Activated CD4-positive, alpha-beta T cell treated with anti-CD3 and anti-CD28 coated beads, Interleukin-2, amount 50 U/mL, for 4 hours (primary cell): ENCODE measurements around the gene KIF27.
"Not testable (repeated sequence)": the region's sequence is repeated elsewhere in the genome, so short reads cannot be mapped to it uniquely, and the experiment has no call there.

ENCODE experiments used
- DNase-seq, 2 experiments: peaks; one replicate each; pipeline ENCODE4 v3.0.0-alpha.2; 2020

Gene KIF27, protein sequence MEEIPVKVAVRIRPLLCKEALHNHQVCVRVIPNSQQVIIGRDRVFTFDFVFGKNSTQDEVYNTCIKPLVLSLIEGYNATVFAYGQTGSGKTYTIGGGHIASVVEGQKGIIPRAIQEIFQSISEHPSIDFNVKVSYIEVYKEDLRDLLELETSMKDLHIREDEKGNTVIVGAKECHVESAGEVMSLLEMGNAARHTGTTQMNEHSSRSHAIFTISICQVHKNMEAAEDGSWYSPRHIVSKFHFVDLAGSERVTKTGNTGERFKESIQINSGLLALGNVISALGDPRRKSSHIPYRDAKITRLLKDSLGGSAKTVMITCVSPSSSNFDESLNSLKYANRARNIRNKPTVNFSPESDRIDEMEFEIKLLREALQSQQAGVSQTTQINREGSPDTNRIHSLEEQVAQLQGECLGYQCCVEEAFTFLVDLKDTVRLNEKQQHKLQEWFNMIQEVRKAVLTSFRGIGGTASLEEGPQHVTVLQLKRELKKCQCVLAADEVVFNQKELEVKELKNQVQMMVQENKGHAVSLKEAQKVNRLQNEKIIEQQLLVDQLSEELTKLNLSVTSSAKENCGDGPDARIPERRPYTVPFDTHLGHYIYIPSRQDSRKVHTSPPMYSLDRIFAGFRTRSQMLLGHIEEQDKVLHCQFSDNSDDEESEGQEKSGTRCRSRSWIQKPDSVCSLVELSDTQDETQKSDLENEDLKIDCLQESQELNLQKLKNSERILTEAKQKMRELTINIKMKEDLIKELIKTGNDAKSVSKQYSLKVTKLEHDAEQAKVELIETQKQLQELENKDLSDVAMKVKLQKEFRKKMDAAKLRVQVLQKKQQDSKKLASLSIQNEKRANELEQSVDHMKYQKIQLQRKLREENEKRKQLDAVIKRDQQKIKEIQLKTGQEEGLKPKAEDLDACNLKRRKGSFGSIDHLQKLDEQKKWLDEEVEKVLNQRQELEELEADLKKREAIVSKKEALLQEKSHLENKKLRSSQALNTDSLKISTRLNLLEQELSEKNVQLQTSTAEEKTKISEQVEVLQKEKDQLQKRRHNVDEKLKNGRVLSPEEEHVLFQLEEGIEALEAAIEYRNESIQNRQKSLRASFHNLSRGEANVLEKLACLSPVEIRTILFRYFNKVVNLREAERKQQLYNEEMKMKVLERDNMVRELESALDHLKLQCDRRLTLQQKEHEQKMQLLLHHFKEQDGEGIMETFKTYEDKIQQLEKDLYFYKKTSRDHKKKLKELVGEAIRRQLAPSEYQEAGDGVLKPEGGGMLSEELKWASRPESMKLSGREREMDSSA (N-terminal part only)

DNA sequence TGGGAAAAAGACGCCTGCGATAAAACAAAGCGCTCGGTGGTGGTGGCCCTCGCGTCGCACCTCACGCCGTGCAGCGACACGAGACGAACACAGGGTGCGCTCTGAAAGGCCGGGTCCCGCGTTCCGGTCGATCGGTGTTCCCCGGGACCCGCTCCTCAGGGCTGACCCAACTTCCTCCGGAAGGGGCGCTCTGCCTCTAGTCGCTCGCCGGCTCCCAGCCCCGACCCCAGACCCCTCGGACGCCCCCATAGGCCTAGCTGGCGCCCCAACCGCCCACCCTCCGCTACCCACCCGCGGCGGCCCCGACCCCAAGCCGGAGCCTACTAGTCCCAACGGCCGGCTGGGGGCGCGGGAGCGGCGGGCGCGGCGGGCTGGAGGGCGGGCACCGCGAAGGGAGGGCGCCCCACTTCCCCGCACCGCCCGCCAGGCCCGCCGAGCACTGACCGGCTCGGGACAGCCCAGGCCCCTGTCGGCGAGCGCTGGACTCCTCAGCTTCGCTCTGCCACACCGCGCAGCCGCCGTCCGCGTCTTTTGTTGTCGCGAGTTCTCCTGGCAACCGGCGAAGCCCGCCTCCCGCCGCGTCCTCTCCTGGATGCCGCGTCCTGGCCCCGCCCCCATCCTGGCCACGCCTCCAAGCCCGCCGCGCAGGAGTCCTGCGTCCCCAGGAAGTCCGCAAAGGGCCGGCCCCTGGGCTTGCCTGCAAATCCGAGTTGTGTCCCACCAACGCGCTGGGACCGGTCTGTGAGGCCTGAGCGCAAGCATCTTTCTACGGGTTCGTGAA, at the start of gene KIF27:
Gene KIF27 (minus strand): TSS at position 506 of the 781 bp plus-strand sequence. CDS start 5,841 bp downstream, outside the sequence.
- DNase-seq = peak; percentile 91 to 92

DNA sequence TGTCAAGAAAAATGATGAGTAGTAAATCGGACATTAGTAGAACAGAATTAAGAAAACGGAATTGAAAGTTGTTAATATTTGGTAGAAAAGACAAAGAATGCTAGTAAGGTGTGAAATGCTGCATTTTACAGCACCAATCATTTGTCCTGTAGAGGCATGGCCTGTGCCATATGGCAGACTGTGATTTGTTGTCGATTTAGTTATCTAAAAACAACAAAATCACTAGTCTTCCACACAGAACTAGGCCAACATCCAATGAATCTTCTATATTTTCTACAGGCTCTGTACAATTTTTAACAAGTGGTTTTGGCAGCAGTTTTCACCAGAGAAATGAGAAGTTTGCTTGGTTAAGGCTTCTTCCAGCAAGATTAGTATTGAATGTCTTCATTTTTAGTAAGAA, 48.4 kb upstream of the KIF27 start:
- DNase-seq = no peak

DNA sequence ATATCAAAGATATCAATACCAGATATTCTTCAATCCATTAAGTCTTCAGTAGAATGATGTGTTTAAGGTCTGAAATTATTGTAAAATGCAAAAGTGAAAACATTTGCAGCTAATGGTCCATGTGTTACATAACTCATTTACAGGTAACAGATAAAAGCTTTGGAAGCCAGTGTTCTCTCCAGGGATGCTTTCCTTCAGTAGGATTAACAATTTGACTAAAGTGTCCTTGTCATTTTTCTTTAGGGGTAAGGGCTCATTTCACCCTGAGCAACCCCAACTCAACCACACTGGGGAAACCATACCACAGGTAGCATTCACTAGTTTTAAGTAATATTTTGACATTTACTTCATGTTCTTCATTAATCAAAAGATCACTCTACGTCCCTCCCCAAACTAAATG, 45.8 kb upstream of the KIF27 start:
- DNase-seq = no peak

DNA sequence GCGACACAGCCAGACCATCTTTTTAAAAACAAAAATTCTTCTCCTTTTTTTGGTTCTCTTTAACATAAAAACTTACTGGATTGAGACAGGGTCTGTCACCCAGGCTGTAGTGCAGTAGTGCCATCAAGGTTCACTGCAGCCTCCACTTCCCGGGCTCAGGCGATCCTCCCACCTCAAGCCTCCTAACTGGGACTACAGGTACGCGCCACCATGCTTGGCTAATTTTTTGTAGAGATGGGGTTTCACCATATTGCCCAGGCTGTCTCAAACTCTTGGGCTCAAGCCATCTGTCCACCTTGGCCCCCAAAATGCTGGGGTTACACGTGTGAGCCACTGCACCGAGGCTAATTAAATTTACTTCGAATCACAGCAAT, 45.0 kb upstream of the KIF27 start:
- no peak for DNase-seq

DNA sequence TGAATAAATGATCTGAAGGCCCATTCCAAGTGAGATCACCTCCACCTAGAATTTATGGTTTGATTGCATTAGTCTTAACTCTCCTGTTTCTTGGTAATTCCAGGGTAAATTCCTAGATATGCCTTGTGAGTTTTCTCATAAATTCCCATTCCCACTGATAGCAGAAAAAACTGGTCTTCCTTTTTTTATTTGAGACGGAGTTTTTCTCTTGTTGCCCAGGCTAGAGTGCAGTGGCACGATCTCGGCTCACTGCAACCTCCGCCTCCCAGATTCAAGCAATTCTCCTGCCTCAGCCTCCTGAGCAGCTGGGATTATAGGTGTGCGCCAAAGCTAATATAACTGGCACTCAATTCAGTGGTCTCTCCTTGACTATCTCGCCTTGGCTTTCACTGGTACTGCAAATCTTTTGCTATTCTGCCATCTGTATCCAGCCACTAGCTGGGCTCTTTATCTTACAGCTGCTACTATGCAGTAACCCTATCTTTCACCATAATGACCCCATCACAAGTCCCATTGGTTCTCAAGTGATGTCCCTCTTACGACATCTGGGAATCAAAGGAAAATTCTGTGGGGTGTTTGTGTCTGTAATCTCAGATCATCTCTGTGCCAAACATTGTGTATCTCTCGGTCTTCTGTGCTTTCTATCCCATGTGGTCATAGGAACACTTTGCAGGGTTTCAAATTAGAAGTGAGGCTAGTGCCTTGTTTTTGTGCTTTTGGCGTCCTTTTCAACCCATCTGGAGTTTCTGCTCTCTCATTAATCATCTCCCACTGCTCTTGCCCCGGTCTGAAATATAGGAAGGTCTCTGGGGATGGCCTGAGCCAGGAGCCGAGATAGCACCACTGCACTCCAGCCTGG, 44.3 kb upstream of the KIF27 start:
- DNase-seq = no peak

DNA sequence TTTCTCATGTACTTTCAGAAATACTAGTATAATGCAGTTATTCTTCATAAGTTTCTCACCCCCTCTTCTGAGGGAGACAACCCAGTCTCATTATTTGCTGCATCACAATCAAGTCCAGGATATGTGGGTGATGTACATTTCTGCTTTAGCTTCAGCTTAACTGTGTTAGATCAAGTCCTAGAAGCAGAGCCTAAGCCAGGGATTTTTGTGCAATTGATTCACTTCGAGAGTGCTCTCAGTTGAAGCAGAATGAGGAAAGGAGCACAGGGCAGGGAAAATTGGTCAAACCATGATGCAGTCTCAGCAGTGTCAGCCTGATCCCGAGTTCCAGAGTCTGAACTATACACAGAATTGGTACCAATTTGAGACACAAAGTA, 43.7 kb upstream of the KIF27 start:
- no peak for DNase-seq

DNA sequence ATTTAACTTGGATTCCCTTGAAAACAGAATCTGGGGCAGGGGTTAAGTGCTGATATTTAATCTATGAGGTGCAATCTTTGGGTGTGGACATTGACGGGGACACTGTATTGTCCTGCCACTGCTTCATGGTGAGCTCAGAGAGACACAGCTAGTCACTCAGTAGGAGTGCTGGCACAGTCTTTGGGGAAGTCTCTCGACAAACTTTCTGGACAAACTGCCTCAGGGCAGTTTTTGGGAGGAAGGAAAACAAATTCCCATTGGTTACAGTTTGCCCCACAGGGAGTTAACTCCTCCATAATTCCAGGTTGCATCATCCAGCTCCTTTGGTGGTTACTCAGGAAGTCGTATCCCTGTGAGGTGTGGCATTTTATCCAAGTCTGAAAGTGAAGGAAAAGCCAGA, 40.9 kb upstream of the KIF27 start:
- DNase-seq = no peak

DNA sequence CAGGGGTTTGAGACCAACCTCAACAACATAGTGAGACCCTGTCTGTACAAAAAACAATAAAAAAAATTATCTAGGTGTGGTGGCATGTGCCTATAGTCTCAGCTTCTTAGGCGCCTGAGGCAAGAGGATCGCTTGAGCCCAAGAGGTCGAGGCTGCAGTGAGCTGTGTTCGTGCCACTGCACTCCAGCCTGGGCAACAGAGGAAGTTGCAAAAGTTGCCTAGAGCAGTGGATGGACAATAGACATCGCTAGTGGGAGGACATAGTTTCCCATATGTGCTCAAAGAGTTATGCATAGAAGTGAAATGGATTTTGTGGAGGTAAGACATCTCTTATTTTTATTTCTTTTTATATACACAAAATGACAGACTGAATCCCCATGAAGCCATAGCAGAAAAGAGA, 39.8 kb upstream of the KIF27 start:
- no peak for DNase-seq

DNA sequence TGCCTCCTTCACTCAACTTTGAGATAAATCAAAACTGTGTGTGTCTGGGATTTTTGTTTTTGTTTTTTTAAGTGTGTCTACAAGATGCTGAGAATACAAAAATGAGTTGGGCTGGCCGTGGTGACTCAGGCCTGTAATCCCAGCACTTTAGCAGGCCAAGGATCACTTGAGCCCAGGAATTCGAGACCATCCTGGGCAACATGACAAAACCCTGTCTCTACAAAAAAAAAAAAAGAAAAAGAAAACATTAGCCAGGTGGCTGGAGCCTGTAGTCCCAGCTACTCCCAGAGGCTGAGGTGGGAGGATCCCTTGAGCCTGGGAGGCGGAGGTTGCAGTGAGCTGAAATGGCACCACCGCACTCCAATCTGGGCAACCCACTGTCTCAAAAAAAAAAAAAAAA, 37.8 kb upstream of the KIF27 start:
- DNase-seq = no peak

DNA sequence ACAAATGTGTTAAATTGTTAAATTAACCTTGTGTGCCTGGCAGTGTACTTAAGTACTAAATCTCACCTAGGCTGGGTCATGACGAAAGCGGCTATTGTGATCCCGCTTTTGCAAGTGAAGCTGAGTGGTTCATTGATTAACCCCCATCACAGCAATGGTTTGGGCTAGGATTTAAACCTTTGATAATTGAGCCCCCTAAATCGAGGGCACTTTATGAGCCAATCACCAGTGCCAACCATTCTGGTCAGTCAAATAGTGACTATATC, 35.9 kb upstream of the KIF27 start:
- DNase-seq = no peak

DNA sequence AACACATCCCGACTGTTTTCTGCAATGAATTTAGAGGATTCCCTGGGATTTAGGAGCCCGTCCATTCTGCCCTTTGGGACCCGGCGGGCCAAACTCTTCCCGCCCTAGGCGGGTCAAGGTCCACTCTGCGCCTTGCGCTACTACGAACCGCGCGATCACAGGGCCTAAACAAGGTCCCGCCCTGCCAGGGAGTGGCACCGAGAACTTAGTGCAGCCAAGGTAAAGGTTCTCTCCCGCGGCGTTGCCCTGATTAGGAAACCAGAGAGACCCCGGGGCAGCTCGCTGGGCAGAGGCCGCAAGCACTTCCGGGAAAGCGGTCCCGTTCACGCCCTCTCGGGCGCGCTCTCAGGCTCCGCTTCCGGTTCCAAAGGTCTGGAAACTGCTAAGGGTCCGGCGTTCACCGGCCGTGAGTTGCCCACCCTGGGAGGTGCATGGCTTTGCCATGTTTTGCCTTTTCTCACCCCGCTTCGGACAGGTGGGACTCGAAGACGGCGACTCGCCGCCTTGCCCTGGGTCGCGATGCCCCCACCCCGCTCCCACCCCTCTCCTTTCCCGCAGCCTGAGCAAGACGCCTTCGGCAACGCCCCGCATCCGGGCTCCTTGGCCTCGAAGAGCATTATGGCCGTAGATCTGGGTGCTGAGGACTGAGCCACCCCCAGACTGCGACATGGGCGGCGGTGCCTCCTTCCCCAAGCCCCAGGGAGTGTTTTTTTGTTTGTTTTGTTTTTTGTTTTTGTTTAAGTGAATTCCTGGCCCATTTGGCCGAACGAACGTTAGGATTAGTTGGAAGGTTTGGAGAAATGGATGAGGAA, 35.4 kb upstream of the KIF27 start:
- peak; percentile 17 to 21 for DNase-seq

DNA sequence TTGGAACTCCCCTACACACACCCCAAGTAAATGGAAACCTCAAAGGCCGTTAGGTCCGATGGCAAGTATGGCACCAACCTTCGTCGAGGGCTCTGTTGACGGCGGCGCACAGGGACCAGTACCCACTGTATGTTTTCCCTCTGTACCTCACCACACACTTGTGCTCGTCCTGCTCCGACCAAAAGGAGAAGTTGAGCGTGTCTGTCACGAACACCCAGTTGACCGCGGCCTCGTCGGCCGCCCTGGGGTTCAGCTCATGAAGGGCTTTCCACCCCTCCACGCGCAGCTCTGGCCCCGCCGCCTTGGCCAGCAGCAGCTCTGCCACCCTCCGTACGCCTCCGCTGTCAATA, 34.8 kb upstream of the KIF27 start:
- DNase-seq = no peak

DNA sequence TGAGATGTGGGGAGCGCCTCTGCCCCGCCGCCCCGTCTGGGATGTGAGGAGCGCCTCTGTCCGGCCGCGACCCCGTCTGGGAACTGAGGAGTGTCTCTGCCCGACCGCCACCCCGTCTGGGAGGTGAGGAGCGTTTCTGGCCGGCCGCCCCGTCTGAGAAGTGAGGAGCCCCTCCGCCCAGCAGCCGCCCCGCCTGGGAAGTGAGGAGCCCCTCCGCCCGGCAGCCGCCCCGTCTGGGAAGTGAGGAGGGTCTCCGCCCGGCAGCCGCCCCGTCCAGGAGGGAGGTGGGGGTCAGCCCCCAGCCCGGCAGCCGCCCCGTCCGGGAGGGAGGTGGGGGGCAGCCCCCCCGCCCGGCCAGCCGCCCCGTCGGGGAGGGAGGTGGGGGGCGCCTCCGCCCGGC, 26.9 kb upstream of the KIF27 start:
- not testable (repeated sequence) for DNase-seq

DNA sequence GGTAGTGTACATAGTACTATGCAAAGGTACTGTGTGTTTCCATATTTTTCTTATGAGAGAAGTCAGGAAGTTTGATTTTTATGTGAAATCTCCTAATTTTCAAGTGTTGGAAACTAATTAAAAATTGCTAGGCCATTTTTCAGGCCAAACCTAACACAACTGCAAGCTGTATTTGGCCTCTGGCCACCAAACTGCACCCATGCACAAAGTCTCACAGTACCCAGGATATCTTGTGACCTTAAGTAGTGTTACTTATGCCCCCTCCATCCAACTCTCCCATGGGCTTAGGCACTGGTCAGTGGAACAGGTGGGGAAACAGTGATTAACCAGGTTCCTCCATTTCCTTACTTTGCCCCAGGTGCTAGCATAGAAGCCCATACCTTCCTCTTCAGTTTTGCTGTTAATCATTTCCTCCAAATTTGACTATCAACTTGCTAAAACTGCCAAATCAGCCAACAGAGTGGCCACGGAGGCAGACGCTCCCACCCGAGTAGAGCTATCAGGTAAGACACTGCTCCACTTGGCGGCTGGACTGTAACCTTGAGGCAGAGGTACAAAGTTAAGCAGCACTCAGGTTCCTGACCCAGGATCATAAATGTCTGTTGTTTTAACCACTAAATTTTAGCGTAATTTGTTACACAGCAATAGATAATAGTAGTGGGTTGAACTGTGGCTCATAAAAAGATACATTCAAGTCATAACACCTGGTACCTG, 19.5 kb upstream of the KIF27 start:
- no peak for DNase-seq

DNA sequence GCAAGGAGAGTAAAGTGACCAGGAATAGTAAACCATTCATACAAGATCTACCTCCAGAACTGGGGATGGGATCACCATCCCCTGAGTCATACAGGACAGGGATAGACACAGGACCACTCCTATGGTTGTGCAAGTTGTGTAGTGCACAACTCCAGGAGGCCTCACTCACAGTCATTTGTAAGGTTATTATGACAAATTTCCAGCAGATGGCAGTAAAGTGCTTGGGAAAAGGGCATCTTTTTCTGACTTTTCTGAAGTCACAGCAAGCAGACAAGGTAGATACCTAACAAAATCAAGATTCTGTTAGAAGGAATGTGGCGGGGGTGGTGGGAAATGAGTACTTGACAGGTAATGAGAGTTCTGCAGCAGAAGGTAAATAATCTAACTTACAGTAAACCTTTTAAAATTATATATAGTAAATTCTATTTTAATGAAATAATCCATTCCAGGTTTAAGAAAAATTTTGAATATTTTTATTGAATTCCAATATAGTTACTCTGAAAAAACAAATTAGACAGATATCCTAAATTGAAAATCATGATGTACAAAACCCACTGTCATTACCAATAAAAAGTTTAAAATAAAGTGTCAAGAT, 16.7 kb upstream of the KIF27 start:
- no peak for DNase-seq

DNA sequence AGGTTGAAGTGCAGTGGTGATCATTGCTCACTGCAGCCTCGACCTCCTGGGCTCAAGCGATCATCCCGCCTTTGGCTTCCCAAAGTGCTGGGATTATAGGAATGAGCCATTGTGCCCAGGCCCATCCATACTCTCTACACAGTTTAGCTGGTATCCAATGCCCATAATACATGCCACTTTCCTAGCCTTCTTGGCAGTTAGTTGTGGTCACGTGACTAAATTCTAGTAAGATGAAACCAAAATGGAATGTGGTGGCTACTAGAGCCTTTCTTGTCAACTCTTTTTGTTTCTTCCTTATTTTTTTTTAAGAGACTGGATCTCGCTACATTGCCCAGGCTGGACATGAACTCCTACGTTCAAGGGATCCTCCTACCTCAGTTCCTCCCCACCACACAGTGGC, 15.3 kb upstream of the KIF27 start:
- no peak for DNase-seq

DNA sequence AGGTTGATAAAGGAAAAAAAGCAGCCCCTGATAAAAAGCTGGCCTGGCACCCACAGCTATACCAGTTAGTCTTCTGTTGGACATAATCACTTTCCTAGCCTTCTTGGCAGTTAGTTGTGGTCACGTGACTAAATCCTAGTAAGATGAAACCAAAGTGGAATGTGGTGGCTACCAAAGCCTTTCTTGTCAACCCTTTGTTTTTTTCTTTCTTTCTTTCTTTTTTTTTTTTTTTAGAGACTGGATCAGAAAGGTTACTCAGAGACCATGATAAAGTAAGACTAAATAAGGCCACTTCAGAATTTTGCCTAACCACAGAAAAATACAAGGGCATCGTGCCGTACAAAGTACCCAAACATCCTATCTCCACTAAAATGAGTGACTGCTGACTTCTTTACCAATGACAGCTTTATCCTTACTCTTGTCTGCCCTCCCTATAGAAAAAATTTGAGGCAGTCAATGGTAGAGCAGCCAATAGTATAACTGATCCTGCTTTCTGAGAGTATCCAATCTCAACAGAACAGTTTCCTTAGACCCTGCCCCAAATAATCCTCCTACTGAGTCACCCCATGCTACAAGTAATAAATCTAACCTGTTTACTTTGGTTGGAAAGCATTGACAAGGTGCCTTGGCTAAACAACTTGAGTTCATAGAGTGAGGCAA, 14.2 kb upstream of the KIF27 start:
- DNase-seq = no peak

DNA sequence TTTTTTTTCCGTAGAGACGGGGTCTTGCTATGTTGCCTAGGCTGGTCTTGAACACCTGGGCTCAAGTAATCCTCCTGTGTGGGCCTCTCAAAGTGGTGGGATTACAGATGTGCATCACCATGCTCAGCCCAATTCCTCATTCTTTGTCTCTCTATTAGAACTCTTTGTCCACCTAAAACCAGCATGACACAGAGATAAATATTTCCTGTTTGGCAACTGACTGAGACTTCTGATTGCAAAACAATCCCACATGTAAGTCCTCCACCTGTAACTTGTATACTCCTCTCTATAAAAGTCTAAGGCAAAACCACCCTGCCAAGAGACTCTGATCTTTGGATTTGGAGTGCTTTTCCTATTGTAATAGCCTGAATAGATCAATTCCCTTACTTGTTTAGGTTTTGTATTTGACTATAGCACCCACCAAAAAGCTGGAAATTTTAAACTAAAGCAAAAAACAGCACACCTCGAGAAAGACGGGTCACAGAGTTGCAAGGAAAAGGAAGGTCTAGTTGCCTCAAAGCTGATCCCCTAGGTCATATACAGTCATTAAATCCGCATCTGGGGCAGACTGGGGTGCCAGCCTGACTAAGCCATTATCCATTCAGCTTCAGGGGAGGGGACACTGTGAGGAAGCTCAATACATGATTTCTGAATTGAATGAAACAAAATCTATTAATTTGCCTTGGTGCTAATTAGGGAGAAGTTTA, 13.5 kb upstream of the KIF27 start:
- DNase-seq = no peak

DNA sequence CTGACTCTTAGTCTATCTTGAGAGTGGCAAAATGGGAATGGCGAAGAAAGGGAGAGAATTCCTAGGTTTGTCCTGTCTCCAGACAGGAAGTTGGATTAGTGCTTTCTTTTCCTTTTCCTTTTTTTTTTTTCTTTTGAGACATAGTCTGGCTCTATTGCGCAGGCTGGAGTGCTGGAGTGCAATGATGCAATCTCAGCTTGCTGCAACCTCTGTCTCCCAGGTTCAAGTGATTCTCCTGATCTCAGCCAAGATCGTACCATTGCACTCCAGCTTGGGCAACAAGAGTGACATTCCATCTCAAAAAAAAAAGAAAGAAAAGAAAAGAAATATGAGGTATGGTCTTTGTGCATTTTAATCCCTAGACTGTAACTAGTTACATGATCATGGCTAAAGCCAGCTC, 12.6 kb upstream of the KIF27 start:
- DNase-seq = no peak
